B cell (primary cell): ENCODE results near the gene ITGA5.

Source experiments
- CTCF ChIP-seq: fragments of 200-600 bp; IDR thresholded peaks from one replicate; pipeline ENCODE4 v1.8.0; 2022; ENCODE audit warnings: antibody characterized with exemption, mild to moderate bottlenecking
- EZH2 ChIP-seq: IDR thresholded peaks from 2 replicates; pipeline ENCODE4 v1.6.1; 2012; ENCODE audit warnings: borderline replicate concordance, low read depth, mild to moderate bottlenecking, moderate library complexity, low read length; ENCODE audit not compliant: insufficient read depth, poor library complexity, severe bottlenecking

- TF ChIP-seq CTCF (no peak), EZH2 (no peak)
These were observed 24.1 kb downstream of the ITGA5 start for GRCh38 chr12:54394986-54395385.
